Tibial artery (tissue), 4 donors: ENCODE measurements around the gene KHDRBS2.

Source experiments
- DNase-seq, 2 donors: peaks; one replicate each; pipeline ENCODE4 v3.0.0-alpha.2; 2019
- H3K27ac ChIP-seq, 2 donors: fragments of 200-600 bp; sonication (generic) in 1 of 2; 1 replicate in 1 of 2; 2 replicates in 1 of 2; pipeline ENCODE4 v1.5.1; 2018 to 2019; ENCODE audit warnings: mild to moderate bottlenecking in 1 of 2
- H3K27me3 ChIP-seq, 2 donors: fragments of 200-600 bp; sonication (generic) in 1 of 2; one replicate each; pipeline versions ENCODE4 v1.5.1 to v1.6.0; 2016 to 2019
- H3K36me3 ChIP-seq, 3 donors: fragments of 200-600 bp; sonication (generic) in 2 of 3; one replicate each; pipeline ENCODE4 v1.5.1; 2016 to 2019; ENCODE audit warnings: mild to moderate bottlenecking in 2 of 3
- H3K4me1 ChIP-seq, 4 donors: fragments of 200-600 bp; sonication (generic) in 2 of 4; 1 replicate in 3 of 4; 2 replicates in 1 of 4; pipeline ENCODE4 v1.5.1; 2016 to 2019
- H3K4me3 ChIP-seq, 2 donors: fragments of 200-600 bp; sonication (generic) in 1 of 2; 1 replicate in 1 of 2; 2 replicates in 1 of 2; pipeline ENCODE4 v1.5.1; 2018 to 2019; ENCODE audit warnings: mild to moderate bottlenecking in 2 of 2
- H3K9me3 ChIP-seq, 3 donors: fragments of 200-600 bp; sonication (generic) in 1 of 3; one replicate each; pipeline ENCODE4 v1.5.1; 2016 to 2019
- intact Hi-C: fragments of 100-400 bp; cut with DNase I; formaldehyde crosslinking; loops from one replicate; pipeline ENCODE4 v1.15.0; 2023; ENCODE audit warnings: low total_unique reads
- TF ChIP-seq, protein P1 (sequence below), 2 experiments: fragments of 200-600 bp in 1 of 2; fragments of 450-650 bp in 1 of 2; IDR thresholded peaks; one replicate each; pipeline ENCODE4 v1.5.1; 2017 to 2019; ENCODE audit warnings: antibody characterized with exemption in 2 of 2, mild to moderate bottlenecking in 1 of 2, moderate library complexity in 1 of 2

Gene KHDRBS2

DNA sequence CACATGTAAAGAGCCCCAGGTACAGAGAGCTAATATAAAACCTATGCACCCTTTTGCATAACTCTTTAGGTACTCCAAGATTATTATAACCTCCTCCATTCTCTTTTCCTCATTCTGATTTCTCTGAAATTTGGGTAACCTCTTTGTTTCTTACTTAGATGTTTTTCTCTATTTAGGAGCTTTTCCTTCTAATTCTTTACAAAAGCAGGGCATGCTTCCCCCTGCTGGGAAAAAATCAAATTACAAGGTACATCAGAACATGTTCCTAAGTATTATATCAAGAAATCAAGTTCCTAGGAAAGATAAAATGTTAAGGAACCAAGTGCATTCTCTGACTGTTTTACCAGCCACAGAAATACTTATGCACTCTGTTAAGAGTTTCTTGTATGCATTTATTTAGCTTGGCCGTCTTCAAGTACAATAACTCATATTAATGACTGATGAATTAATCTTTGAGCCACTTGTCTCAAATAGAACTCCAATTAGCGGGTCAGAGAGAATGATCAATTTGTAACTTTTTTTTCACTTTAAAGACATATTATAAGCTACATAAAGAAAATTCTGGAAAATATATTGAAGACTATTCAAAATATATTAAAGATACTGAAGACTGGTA is 2.1 kb downstream of the KHDRBS2 start:
- peaks cover 0 to 14% of the 10 kb centered on the region in 2 donors for H3K27me3 ChIP-seq
- H3K4me3 ChIP-seq, result no peak overlapping the region
- H3K4me1 ChIP-seq, result peaks cover 0 to 15% (median 10%) of the 10 kb centered on the region in 4 donors
- intact Hi-C loops, result no loop called here
- no peak overlapping the region for H3K27ac ChIP-seq
- no peaks in the 10 kb centered on the region for H3K36me3 ChIP-seq
- TF ChIP-seq, protein P1, sequence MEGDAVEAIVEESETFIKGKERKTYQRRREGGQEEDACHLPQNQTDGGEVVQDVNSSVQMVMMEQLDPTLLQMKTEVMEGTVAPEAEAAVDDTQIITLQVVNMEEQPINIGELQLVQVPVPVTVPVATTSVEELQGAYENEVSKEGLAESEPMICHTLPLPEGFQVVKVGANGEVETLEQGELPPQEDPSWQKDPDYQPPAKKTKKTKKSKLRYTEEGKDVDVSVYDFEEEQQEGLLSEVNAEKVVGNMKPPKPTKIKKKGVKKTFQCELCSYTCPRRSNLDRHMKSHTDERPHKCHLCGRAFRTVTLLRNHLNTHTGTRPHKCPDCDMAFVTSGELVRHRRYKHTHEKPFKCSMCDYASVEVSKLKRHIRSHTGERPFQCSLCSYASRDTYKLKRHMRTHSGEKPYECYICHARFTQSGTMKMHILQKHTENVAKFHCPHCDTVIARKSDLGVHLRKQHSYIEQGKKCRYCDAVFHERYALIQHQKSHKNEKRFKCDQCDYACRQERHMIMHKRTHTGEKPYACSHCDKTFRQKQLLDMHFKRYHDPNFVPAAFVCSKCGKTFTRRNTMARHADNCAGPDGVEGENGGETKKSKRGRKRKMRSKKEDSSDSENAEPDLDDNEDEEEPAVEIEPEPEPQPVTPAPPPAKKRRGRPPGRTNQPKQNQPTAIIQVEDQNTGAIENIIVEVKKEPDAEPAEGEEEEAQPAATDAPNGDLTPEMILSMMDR (IDR thresholded peaks at IDR 0.05), result peak; percentile 30 to 32
- H3K9me3 ChIP-seq, result no peaks in the 10 kb centered on the region
- DNase-seq, result no peak

DNA sequence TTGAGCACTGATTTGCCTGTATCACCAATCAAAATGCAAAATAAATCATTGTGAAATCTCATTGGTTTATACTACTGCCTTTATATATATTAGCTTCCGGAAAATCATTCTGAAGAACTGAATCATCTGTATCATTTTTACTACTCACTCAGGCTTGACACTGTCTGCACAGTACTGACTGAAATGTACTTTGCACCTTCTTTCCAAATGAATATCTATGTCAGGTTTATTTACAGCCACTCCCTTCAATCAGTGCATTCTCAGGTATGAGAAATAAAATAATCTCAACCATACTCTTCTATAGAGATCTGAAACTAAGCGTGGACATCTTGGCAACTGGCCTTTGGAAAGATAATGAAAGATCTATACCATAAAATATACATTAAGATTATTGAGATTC is 2.7 kb downstream of the KHDRBS2 start:
- no peak overlapping the region for H3K4me3 ChIP-seq
- H3K4me1 ChIP-seq, result peaks cover 0 to 15% (median 10%) of the 10 kb centered on the region in 4 donors
- intact Hi-C loops, result no loop called here
- no peaks in the 10 kb centered on the region for H3K9me3 ChIP-seq
- DNase-seq, result no peak
- no peak overlapping the region for H3K27ac ChIP-seq
- no peaks in the 10 kb centered on the region for H3K36me3 ChIP-seq
- H3K27me3 ChIP-seq, result peaks cover 0 to 14% of the 10 kb centered on the region in 2 donors
- TF ChIP-seq, protein P1 (IDR thresholded peaks at IDR 0.05), result no peak

DNA sequence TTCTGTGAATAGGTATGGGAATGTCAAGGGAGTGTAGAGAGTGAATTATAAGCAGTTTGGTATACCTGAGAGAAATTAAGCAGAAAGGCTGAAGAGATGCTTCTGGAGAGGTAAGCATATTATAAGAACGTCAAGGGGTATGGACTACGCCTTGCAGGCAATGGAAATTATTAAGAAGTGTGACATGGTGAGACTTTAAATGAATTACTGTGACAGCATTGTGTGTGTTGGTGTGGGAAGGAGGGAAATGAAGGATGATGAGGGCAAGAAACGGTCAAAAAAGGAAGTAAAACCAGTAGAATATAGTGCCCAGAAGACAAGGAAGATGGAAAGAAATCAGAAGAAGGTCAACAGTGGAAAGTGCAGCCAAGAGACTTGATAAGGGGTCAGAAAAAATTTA is 5.9 kb downstream of the KHDRBS2 start:
- TF ChIP-seq, protein P1 (IDR thresholded peaks at IDR 0.05), result no peak
- Histone ChIP-seq H3K27ac (no peak overlapping the region), H3K9me3 (no peaks in the 10 kb centered on the region), H3K4me3 (no peak overlapping the region), H3K4me1 (no peaks in the 10 kb centered on the region), H3K36me3 (no peaks in the 10 kb centered on the region), H3K27me3 (no peaks in the 10 kb centered on the region)
- DNase-seq, result no peak
- intact Hi-C loops, result no loop called here

- Histone ChIP-seq H3K27me3 (no peaks in the 10 kb centered on the region), H3K9me3 (no peaks in the 10 kb centered on the region), H3K4me1 (no peaks in the 10 kb centered on the region), H3K36me3 (no peaks in the 10 kb centered on the region), H3K27ac (no peak overlapping the region), H3K4me3 (no peak overlapping the region)
- DNase-seq, result no peak
- intact Hi-C loops, result no loop called here
- TF ChIP-seq, protein P1 (IDR thresholded peaks at IDR 0.05), result no peak
These were observed 13.9 kb downstream of the KHDRBS2 start for GRCh38 chr6:62272114-62272513.

DNA sequence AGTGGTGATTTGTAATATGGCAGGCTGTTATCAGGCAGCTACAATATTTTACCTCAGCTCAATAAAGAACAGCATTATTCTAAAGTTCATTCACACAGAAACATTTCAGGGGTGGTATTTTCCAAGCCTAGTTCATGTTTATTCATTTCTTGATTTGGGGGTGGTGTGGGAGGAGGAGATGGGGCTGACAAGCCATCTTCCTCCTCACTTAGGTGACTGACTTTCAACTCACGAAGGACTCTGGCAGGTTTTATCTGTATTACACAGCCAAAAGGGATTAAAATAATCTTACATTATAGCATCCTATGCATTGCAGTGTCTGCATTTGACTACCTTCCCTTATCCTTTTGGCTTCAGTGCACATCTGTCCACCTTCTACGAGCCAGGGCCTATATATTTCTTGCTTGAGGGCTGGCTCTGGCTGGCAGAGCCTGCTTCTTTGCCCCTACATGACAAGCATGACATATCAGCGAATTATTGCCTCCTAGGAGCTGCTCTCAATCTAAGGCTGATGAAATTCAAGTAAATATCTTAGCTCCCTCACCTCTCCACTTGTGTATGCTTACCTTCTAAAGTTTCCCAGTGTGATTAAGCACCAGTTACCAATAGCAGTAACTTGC is 20.0 kb downstream of the KHDRBS2 start:
- intact Hi-C loops, result no loop called here

More for the DNA sequence above, 20.0 kb downstream of the KHDRBS2 start:
- DNase-seq, result no peak
- TF ChIP-seq, protein P1 (IDR thresholded peaks at IDR 0.05), result no peak
- no peaks in the 10 kb centered on the region for H3K4me1 ChIP-seq
- no peak overlapping the region for H3K27ac ChIP-seq
- H3K36me3 ChIP-seq, result no peaks in the 10 kb centered on the region
- H3K4me3 ChIP-seq, result no peak overlapping the region
- H3K27me3 ChIP-seq, result no peaks in the 10 kb centered on the region
- no peaks in the 10 kb centered on the region for H3K9me3 ChIP-seq
